PC-9 (cell line): ENCODE results near the gene GFPT2. TPM values are rescaled to one million over a fixed set of nuclear protein-coding genes. Genes with fewer than 3 reads are reported as not detected.

Source experiments
- BruUV-seq: library from RNA; stranded (reverse); fragments of 400-500 nt; replicated peaks from 2 replicates; lab custom pipeline; 2021; lab: Mats Ljungman, UMichigan
- CTCF ChIA-PET: fragments of 300-600 bp; sonication (Branson Sonifier 250); formaldehyde crosslinking; loops from one replicate; lab custom pipeline; 2022; ENCODE audit warnings: antibody characterized with exemption; lab: Charles Lee
- POLR2A ChIA-PET: fragments of 300-600 bp; sonication (Branson Sonifier 250); formaldehyde crosslinking; loops from one replicate; lab custom pipeline; 2022; ENCODE audit warnings: antibody characterized with exemption; ENCODE audit not compliant: unreplicated experiment; lab: Charles Lee
- DNase-seq, 2 experiments: peaks; one replicate each; pipeline versions ENCODE4 v3.0.0 to v3.0.0-alpha.2; 2015 to 2022; ENCODE audit warnings: mixed read lengths in 1 of 2
- H2AFZ ChIP-seq: fragments of 200-600 bp; sonication (generic); 2 replicates; pipeline ENCODE4 v1.8.1; 2017; ENCODE audit warnings: antibody characterized with exemption
- H3F3A ChIP-seq: fragments of 200-600 bp; sonication (generic); 2 replicates; pipeline ENCODE4 v1.8.1; 2017; ENCODE audit warnings: antibody characterized with exemption, mild to moderate bottlenecking, low read depth; ENCODE audit not compliant: insufficient read depth
- H3K27ac ChIP-seq: fragments of 200-600 bp; sonication (generic); 2 replicates; pipeline ENCODE4 v1.6.1; 2016; ENCODE audit warnings: mixed run types
- H3K27me3 ChIP-seq: fragments of 200-600 bp; sonication (generic); 2 replicates; pipeline ENCODE4 v1.6.1; 2016; ENCODE audit warnings: low read depth, mixed run types; ENCODE audit not compliant: insufficient read depth
- H3K36me3 ChIP-seq: fragments of 200-600 bp; sonication (generic); 2 replicates; pipeline ENCODE4 v1.6.1; 2016; ENCODE audit warnings: low read depth, mixed run types
- H3K4me1 ChIP-seq: fragments of 200-600 bp; sonication (generic); replicated peaks from 2 replicates; pipeline ENCODE4 v1.6.1; 2016; ENCODE audit warnings: mixed run types; ENCODE audit not compliant: insufficient read depth
- H3K4me2 ChIP-seq: fragments of 200-600 bp; sonication (generic); 2 replicates; pipeline ENCODE4 v1.6.1; 2017; ENCODE audit warnings: mixed run types
- H3K4me3 ChIP-seq: fragments of 200-600 bp; sonication (generic); 2 replicates; pipeline ENCODE4 v1.6.1; 2016; ENCODE audit warnings: mixed run types
- H3K79me2 ChIP-seq: fragments of 200-600 bp; sonication (generic); 2 replicates; pipeline ENCODE4 v1.6.1; 2017; ENCODE audit warnings: low read depth, mixed run types
- H3K9me2 ChIP-seq: fragments of 200-600 bp; sonication (generic); 2 replicates; pipeline ENCODE4 v1.8.1; 2017; ENCODE audit warnings: mild to moderate bottlenecking; ENCODE audit not compliant: insufficient read depth
- H3K9me3 ChIP-seq: fragments of 200-600 bp; sonication (generic); 2 replicates; pipeline ENCODE4 v1.8.1; 2016; ENCODE audit warnings: low read depth; ENCODE audit not compliant: insufficient read depth
- H4K20me1 ChIP-seq: fragments of 200-600 bp; sonication (generic); 2 replicates; pipeline ENCODE4 v1.8.1; 2017; ENCODE audit not compliant: insufficient read depth
- CTCF ChIP-seq: fragments of 200-600 bp; sonication (generic); conservative IDR thresholded peaks from 2 replicates; pipeline ENCODE4 v1.6.1; 2017; ENCODE audit warnings: mixed run types, antibody characterized with exemption, mild to moderate bottlenecking, moderate library complexity
- EZH2 ChIP-seq: fragments of 200-600 bp; sonication (generic); IDR thresholded peaks from 2 replicates; pipeline ENCODE4 v1.8.0; 2017; ENCODE audit warnings: antibody characterized with exemption, low read depth
- intact Hi-C: fragments of 100-400 bp; cut with micrococcal nuclease; formaldehyde crosslinking; loops from one replicate; pipeline ENCODE4 v1.10.0; 2022; ENCODE audit not compliant: unreplicated experiment
- total RNA-seq: library from RNA; stranded (reverse); gene quantifications from 2 replicates; pipeline ENCODE4 v1.2.3, GENCODE V29; 2021

The GFPT2 gene
- total RNA-seq, 1 experiment from 2014 or later: 22.5 TPM

DNA sequence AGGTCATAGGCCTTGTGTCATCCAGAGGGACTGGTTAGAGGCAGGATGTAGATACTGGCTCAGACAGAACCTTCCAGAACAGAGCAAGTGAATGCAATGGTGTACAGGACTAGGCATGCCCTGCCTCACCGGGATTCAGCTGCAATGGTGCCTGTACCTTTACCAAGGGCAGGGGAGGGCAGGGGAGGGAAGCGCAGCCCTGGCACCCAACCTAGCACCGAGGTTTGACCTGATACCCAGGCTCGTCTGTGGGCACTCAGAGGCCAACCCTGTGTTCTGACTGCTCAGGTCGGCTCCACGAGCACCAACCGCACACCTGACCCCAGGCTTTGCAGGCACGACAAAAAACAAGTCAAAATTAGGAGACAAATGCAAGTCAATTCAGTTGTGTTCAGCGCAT, 47.3 kb upstream of the GFPT2 start:
- BruUV-seq: no TSS peak

GRCh38 chr5:180399401-180400215, 46.5 kb upstream of the GFPT2 start:
- Histone ChIP-seq H4K20me1 (no peaks in the 10 kb centered on the region), H3K27me3 (no peaks in the 10 kb centered on the region), H2AFZ (no peak overlapping the region), H3K4me2 (no peak overlapping the region), H3F3A (no peaks in the 10 kb centered on the region), H3K79me2 (no peaks in the 10 kb centered on the region), H3K9me3 (no peaks in the 10 kb centered on the region), H3K9me2 (no peaks in the 10 kb centered on the region; the same call in 1 of the 2 replicates), H3K27ac (no peak overlapping the region), H3K36me3 (no peaks in the 10 kb centered on the region), H3K4me3 (no peak overlapping the region), H3K4me1 (no peaks in the 10 kb centered on the region)
- ChIA-PET POLR2A (no interaction called here), CTCF (no interaction called here)
- intact Hi-C loops: no loop called here
- BruUV-seq: no TSS peak
- no peak for DNase-seq
- TF ChIP-seq EZH2 (no peak), CTCF (no peak)

More for the DNA sequence above, 47.3 kb upstream of the GFPT2 start:
- Histone ChIP-seq H3F3A (no peaks in the 10 kb centered on the region), H3K4me3 (no peak overlapping the region), H2AFZ (no peak overlapping the region), H3K36me3 (no peaks in the 10 kb centered on the region), H3K27ac (no peak overlapping the region), H3K9me2 (no peaks in the 10 kb centered on the region; the same call in 1 of the 2 replicates), H3K4me2 (no peak overlapping the region), H3K4me1 (no peaks in the 10 kb centered on the region), H4K20me1 (no peaks in the 10 kb centered on the region), H3K9me3 (no peaks in the 10 kb centered on the region), H3K79me2 (no peaks in the 10 kb centered on the region), H3K27me3 (no peaks in the 10 kb centered on the region)
- CTCF ChIA-PET: no interaction called here
- POLR2A ChIA-PET: no interaction called here
- no peak for DNase-seq
- intact Hi-C loops: no loop called here
- TF ChIP-seq CTCF (no peak), EZH2 (no peak)

- intact Hi-C loops: no loop called here
- Histone ChIP-seq H3K4me1 (no peaks in the 10 kb centered on the region), H3K27ac (no peak overlapping the region), H3K4me3 (no peak overlapping the region), H3K4me2 (no peak overlapping the region), H2AFZ (no peak overlapping the region), H3K79me2 (no peaks in the 10 kb centered on the region), H3K9me3 (no peaks in the 10 kb centered on the region), H3F3A (no peaks in the 10 kb centered on the region), H3K36me3 (no peaks in the 10 kb centered on the region), H3K27me3 (no peaks in the 10 kb centered on the region), H4K20me1 (no peaks in the 10 kb centered on the region), H3K9me2 (no peaks in the 10 kb centered on the region)
- POLR2A ChIA-PET: no interaction called here
- no TSS peak for BruUV-seq
- TF ChIP-seq CTCF (no peak), EZH2 (no peak)
- no peak for DNase-seq
- CTCF ChIA-PET: no interaction called here
Measured at GRCh38 chr5:180396926-180397325, 43.8 kb upstream of the GFPT2 start.
